HG02852 (cell line): ENCODE data around the gene SLC49A3.
"Not testable (repeated sequence)": the region's sequence is repeated elsewhere in the genome, so short reads cannot be mapped to it uniquely, and the experiment has no call there.

ENCODE experiments used
- ATAC-seq: cut with Tn5 transposase; IDR thresholded peaks from one replicate; pipeline ENCODE4 v1.9.1; 2021; ENCODE audit warnings: mild to moderate bottlenecking, moderate library complexity; ENCODE audit not compliant: unreplicated experiment

SLC49A3 gene

GRCh38 chr4:654871-655463, 34.0 kb downstream of the SLC49A3 start:
- ATAC-seq: no peak

- no peak for ATAC-seq
Observed at GRCh38 chr4:654503-654845, 34.5 kb downstream of the SLC49A3 start.

- ATAC-seq: no peak
Observed at GRCh38 chr4:653831-654502, 35.0 kb downstream of the SLC49A3 start.

- ATAC-seq: no peak
Observed at GRCh38 chr4:653080-653821, 35.7 kb downstream of the SLC49A3 start.

GRCh38 chr4:651884-652642, 36.9 kb downstream of the SLC49A3 start:
- ATAC-seq: no peak

- ATAC-seq: no peak
Observed at GRCh38 chr4:650951-651883, 37.7 kb downstream of the SLC49A3 start.

GRCh38 chr4:650461-650860, 38.5 kb downstream of the SLC49A3 start:
- no peak for ATAC-seq

- ATAC-seq: no peak
Observed at GRCh38 chr4:649751-650310, 39.1 kb downstream of the SLC49A3 start.

GRCh38 chr4:649293-649625, 39.7 kb downstream of the SLC49A3 start:
- no peak for ATAC-seq

GRCh38 chr4:648579-649292, 40.2 kb downstream of the SLC49A3 start:
- no peak for ATAC-seq

GRCh38 chr4:647481-647880, 41.5 kb downstream of the SLC49A3 start:
- ATAC-seq: no peak

GRCh38 chr4:646460-646859, 42.5 kb downstream of the SLC49A3 start:
- ATAC-seq: no peak

GRCh38 chr4:642366-642765, 46.6 kb downstream of the SLC49A3 start:
- not testable (repeated sequence) for ATAC-seq

- ATAC-seq: no peak
Observed at GRCh38 chr4:637536-638280, 51.2 kb downstream of the SLC49A3 start.

GRCh38 chr4:636628-637159, 52.3 kb downstream of the SLC49A3 start:
- no peak for ATAC-seq

- ATAC-seq: no peak
Observed at GRCh38 chr4:635851-636627, 52.9 kb downstream of the SLC49A3 start.

- ATAC-seq: not testable (repeated sequence)
Observed at GRCh38 chr4:635066-635835, 53.7 kb downstream of the SLC49A3 start.
